B cell (primary cell): ENCODE data around the gene BCAR3. TPM values are rescaled to one million over a fixed set of nuclear protein-coding genes. Genes with fewer than 3 reads are reported as not detected.

Experiments used
- ATAC-seq: fragments of 200-7000 bp; cut with Tn5 transposase; one replicate; pipeline ENCODE4 v1.10.0; 2021; ENCODE audit warnings: low read depth, mild to moderate bottlenecking, moderate number of reproducible peaks, moderate library complexity
- CTCF ChIA-PET: fragments of 350-600 bp; sonication (Branson Sonifier 250); formaldehyde crosslinking; loops from one replicate; lab custom pipeline; 2021; ENCODE audit warnings: antibody characterized with exemption, inconsistent platforms; lab: Charles Lee
- POLR2A ChIA-PET: fragments of 350-600 bp; sonication (Branson Sonifier 250); formaldehyde crosslinking; loops from one replicate; lab custom pipeline; 2021; ENCODE audit warnings: antibody characterized with exemption; lab: Charles Lee
- DNase-seq: peaks from one replicate; pipeline ENCODE4 v3.0.0; 2013
- H2AFZ ChIP-seq: 2 replicates; pipeline ENCODE4 v1.6.1; 2012; ENCODE audit warnings: mild to moderate bottlenecking, low read depth, low read length; ENCODE audit not compliant: insufficient read depth, poor library complexity, severe bottlenecking
- H3K27ac ChIP-seq, 2 donors: 1 replicate in 1 of 2; 2 replicates in 1 of 2; pipeline ENCODE4 v1.5.1; 2012 to 2013; ENCODE audit warnings: low read length in 2 of 2, mild to moderate bottlenecking in 2 of 2, moderate library complexity in 1 of 2
- H3K27me3 ChIP-seq, 4 experiments: fragments of 200-600 bp in 1 of 4; sonication (generic) in 1 of 4; replicated peaks in 1 of 4; 1 replicate in 2 of 4; 2 replicates in 2 of 4; pipeline versions ENCODE4 v1.6.1 to v1.7.0; 2013 to 2016; ENCODE audit warnings: low read length in 3 of 4, mild to moderate bottlenecking in 2 of 4, mixed read lengths in 1 of 4, moderate library complexity in 1 of 4; ENCODE audit not compliant: insufficient read depth in 4 of 4, control insufficient read depth in 3 of 4; ENCODE audit errors: control extremely low read depth in 1 of 4
- H3K36me3 ChIP-seq, 2 experiments: replicated peaks in 1 of 2; 1 replicate in 1 of 2; 2 replicates in 1 of 2; pipeline versions ENCODE4 v1.6.1 to v1.7.1; 2013; ENCODE audit warnings: low read length in 1 of 2; ENCODE audit not compliant: insufficient read depth in 2 of 2, control insufficient read depth in 1 of 2; ENCODE audit errors: control extremely low read depth in 1 of 2, extremely low read depth in 1 of 2
- H3K4me1 ChIP-seq, 2 donors: fragments of 200-600 bp in 1 of 2; sonication (generic) in 1 of 2; 1 replicate in 1 of 2; 2 replicates in 1 of 2; pipeline versions ENCODE4 v1.5.1 to v1.6.1; 2013 to 2017; ENCODE audit warnings: low read length in 2 of 2; ENCODE audit not compliant: control insufficient read depth in 2 of 2, insufficient read depth in 2 of 2
- H3K4me2 ChIP-seq: replicated peaks from 2 replicates; pipeline ENCODE3; 2012; ENCODE audit warnings: mild to moderate bottlenecking, low read depth, low read length; ENCODE audit not compliant: poor library complexity, severe bottlenecking
- H3K4me3 ChIP-seq, 5 experiments: fragments of 200-600 bp in 1 of 5; sonication (generic) in 1 of 5; 1 replicate in 3 of 5; 2 replicates in 2 of 5; pipeline versions ENCODE4 v1.5.1 to v1.7.0; 2011 to 2016; ENCODE audit warnings: low read length in 4 of 5, mild to moderate bottlenecking in 4 of 5, low read depth in 2 of 5, control low read depth in 1 of 5, moderate library complexity in 1 of 5; ENCODE audit not compliant: insufficient read depth in 1 of 5; ENCODE audit errors: control extremely low read depth in 1 of 5, extremely low read depth in 1 of 5
- H3K79me2 ChIP-seq: fragments of 200-600 bp; sonication (generic); one replicate; pipeline ENCODE4 v1.6.0; 2016; ENCODE audit warnings: low read length; ENCODE audit not compliant: control insufficient read depth, insufficient read depth
- H3K9ac ChIP-seq: fragments of 200-600 bp; sonication (generic); 2 replicates; pipeline ENCODE4 v1.6.1; 2017; ENCODE audit warnings: mild to moderate bottlenecking, low read length, moderate library complexity
- H3K9me3 ChIP-seq, 3 donors: one replicate each; pipeline versions ENCODE4 v1.6.1 to v1.7.1; 2013; ENCODE audit warnings: low read length in 2 of 3; ENCODE audit not compliant: control insufficient read depth in 2 of 3, insufficient read depth in 1 of 3; ENCODE audit errors: control extremely low read depth in 1 of 3
- H4K20me1 ChIP-seq: 2 replicates; pipeline ENCODE4 v1.6.0; 2012; ENCODE audit warnings: mild to moderate bottlenecking, low read length; ENCODE audit not compliant: insufficient read depth, control insufficient read depth, poor library complexity, severe bottlenecking
- H3K27ac Mint-ChIP-seq: one replicate; pipeline ENCODE4 v1.8.0; 2021; ENCODE audit warnings: mixed read lengths
- H3K27me3 Mint-ChIP-seq: one replicate; pipeline ENCODE4 v1.8.0; 2021; ENCODE audit warnings: mixed read lengths
- H3K4me1 Mint-ChIP-seq: one replicate; pipeline ENCODE4 v1.8.0; 2021; ENCODE audit warnings: mixed read lengths
- H3K4me3 Mint-ChIP-seq: one replicate; pipeline ENCODE4 v1.8.0; 2021; ENCODE audit warnings: mixed read lengths
- H3K9me3 Mint-ChIP-seq: one replicate; pipeline ENCODE4 v1.8.0; 2022; ENCODE audit warnings: mixed read lengths; ENCODE audit not compliant: insufficient read depth
- EZH2 ChIP-seq: IDR thresholded peaks from 2 replicates; pipeline ENCODE4 v1.6.1; 2012; ENCODE audit warnings: borderline replicate concordance, low read depth, mild to moderate bottlenecking, moderate library complexity, low read length; ENCODE audit not compliant: insufficient read depth, poor library complexity, severe bottlenecking
- WGBS: methylation state at CpG from one replicate; pipeline ENCODE4 v1.1.5; 2013; ENCODE audit warnings: missing lambda C conversion rate; ENCODE audit not compliant: insufficient coverage; 5-methylcytosine and 5-hydroxymethylcytosine counted together
- intact Hi-C: fragments of 100-400 bp; cut with micrococcal nuclease; formaldehyde crosslinking; loops from one replicate; pipeline ENCODE4 v1.10.0; 2022
- polyA plus RNA-seq: library from polyadenylated mRNA; depleted of rRNA; stranded (reverse); fragments of >200 nt; gene quantifications from 2 replicates; pipeline ENCODE4 v1.2.3, GENCODE V29; 2012
- total RNA-seq, 2 donors: library from RNA; stranded (reverse); fragments of 120-200 nt in 1 of 2; gene quantifications; 1 replicate in 1 of 2; 2 replicates in 1 of 2; pipeline versions ENCODE4 v1.2.3 to v1.2.4, GENCODE V29; 2013 to 2022
- TF ChIP-seq, protein P1 (sequence below): fragments of 200-600 bp; IDR thresholded peaks from one replicate; pipeline ENCODE4 v1.8.0; 2022; ENCODE audit warnings: antibody characterized with exemption, mild to moderate bottlenecking

The BCAR3 gene
- total and polyA plus RNA-seq, 2 donors (not counting 1 experiment from before 2014, with no cell fraction given), result 6.7 to 13.0 TPM

DNA sequence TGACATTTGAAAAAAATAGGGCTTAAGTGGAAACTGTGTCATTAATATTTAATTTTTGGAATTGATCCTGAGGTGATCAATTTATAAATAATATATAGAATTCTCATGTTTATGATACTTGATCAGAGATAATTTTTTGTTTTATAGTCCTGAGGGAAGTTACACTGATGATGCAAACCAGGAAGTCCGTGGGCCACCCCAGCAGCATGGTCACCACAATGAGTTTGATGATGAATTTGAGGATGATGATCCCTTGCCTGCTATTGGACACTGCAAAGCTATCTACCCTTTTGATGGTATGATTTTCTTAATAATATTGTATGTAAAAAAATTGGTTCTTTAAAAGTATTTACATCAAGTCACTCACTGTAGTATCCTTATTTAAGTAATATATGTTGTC is 132.5 kb downstream of the BCAR3 start:
- no peaks in the 10 kb centered on the region for H3K9me3 Mint-ChIP-seq
- H3K4me1 ChIP-seq, result no peaks in the 10 kb centered on the region
- no peak overlapping the region for H3K27ac Mint-ChIP-seq
- ChIA-PET CTCF (no interaction called here), POLR2A (no interaction called here)
- H3K36me3 ChIP-seq, result peaks cover 0 to 12% of the 10 kb centered on the region in 2 experiments
- no peak for TF ChIP-seq EZH2
- TF ChIP-seq, protein P1, sequence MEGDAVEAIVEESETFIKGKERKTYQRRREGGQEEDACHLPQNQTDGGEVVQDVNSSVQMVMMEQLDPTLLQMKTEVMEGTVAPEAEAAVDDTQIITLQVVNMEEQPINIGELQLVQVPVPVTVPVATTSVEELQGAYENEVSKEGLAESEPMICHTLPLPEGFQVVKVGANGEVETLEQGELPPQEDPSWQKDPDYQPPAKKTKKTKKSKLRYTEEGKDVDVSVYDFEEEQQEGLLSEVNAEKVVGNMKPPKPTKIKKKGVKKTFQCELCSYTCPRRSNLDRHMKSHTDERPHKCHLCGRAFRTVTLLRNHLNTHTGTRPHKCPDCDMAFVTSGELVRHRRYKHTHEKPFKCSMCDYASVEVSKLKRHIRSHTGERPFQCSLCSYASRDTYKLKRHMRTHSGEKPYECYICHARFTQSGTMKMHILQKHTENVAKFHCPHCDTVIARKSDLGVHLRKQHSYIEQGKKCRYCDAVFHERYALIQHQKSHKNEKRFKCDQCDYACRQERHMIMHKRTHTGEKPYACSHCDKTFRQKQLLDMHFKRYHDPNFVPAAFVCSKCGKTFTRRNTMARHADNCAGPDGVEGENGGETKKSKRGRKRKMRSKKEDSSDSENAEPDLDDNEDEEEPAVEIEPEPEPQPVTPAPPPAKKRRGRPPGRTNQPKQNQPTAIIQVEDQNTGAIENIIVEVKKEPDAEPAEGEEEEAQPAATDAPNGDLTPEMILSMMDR, result no peak
- H3K79me2 ChIP-seq, result no peaks in the 10 kb centered on the region
- no peaks in the 10 kb centered on the region for H3K9me3 ChIP-seq
- DNase-seq, result no peak
- no peak overlapping the region for H2AFZ ChIP-seq
- no peaks in the 10 kb centered on the region for H3K4me1 Mint-ChIP-seq
- no CpG with 5 or more reads among the region's 1 CpG for WGBS
- no peak overlapping the region for H3K4me3 ChIP-seq
- no peak overlapping the region for H3K4me2 ChIP-seq
- H3K27ac ChIP-seq, result no peak overlapping the region
- H3K9ac ChIP-seq, result no peak overlapping the region
- no peak overlapping the region for H3K4me3 Mint-ChIP-seq
- no peaks in the 10 kb centered on the region for H4K20me1 ChIP-seq
- no peaks in the 10 kb centered on the region for H3K27me3 ChIP-seq
- H3K27me3 Mint-ChIP-seq, result no peaks in the 10 kb centered on the region
- ATAC-seq, result no peak
- intact Hi-C loops, result no loop called here

DNA sequence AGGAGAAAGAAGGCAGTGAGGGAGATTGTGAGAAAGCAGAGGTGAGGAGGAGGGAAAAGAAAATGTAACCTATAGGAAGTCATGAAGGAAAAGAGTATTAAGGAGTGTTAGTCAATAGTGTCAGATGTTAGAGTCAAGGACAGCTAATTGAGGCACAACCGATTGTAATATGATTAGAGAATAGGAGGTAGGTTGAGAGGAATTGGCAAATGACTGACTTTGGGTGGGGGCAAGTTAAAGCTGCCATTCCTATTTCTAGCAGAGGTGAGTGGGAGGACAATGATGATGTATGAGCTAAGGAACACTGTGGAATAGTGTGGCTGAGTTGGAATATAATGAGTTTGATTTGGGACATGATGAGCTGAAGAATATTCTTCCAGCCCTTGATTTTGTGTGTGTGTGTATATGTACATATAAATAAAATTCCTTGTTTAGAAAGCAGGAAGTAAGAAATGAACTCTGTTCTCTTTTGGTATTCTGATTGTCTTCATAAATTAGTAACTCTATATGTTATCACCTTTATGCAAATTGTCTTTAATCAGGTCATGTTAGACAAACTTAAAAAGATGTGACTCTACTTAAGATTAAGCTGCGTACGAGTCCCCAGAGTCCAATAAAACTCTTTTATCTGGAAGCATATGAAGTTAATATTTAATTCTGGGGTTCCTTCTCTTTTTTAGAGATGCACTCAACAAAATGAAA is 135.3 kb downstream of the BCAR3 start:
- Histone ChIP-seq H2AFZ (no peak overlapping the region), H3K79me2 (no peaks in the 10 kb centered on the region), H3K36me3 (peaks cover 0 to 10% of the 10 kb centered on the region in 2 experiments), H3K4me3 (no peak overlapping the region), H3K9me3 (no peaks in the 10 kb centered on the region), H3K27ac (no peak overlapping the region), H3K9ac (no peak overlapping the region), H4K20me1 (no peaks in the 10 kb centered on the region), H3K4me1 (no peaks in the 10 kb centered on the region), H3K4me2 (no peak overlapping the region), H3K27me3 (no peaks in the 10 kb centered on the region)
- Mint-ChIP-seq H3K9me3 (no peaks in the 10 kb centered on the region), H3K4me1 (no peaks in the 10 kb centered on the region), H3K27me3 (no peaks in the 10 kb centered on the region), H3K27ac (no peak overlapping the region), H3K4me3 (no peak overlapping the region)
- ATAC-seq (no peak), DNase-seq (no peak)
- TF ChIP-seq, protein P1, result no peak
- no peak for TF ChIP-seq EZH2
- ChIA-PET POLR2A (no interaction called here), CTCF (interaction anchor here (1.4 kb wide), 1 partner anchor 83 kb away, joined by 3 read pairs; no protein-coding TSS in a partner anchor)
- intact Hi-C loops, result no loop called here
- WGBS, result 100% methylated on average over 1 of the region's 3 CpGs
